ENCODE data around the gene MUCL3. TPM values are rescaled to one million over a fixed set of nuclear protein-coding genes. Genes with fewer than 3 reads are reported as not detected.
"Not testable (repeated sequence)": the region's sequence is repeated elsewhere in the genome, so short reads cannot be mapped to it uniquely, and the experiment has no call there.

Gene MUCL3
- total RNA-seq, 3 donors from 2014 or later, result 0.07 TPM; not detected in 2

DNA sequence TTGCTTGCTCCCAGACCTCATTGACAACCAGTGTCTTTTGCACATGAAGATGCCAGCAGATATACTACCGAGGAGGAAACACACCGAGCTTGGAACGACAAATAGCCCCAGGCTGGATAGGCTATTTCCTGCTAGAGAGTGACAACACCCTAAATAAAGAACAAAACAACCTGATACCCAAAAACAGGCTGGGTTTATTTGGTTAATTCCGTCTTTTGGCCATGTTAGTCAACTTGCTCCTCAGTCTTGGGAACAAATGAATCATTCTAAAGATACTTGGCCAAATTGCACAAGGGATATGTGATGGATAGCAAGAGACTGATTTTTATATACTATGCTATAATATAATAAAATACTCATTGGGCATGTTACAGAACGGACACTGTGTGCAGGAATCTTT is 58.0 kb downstream of the MUCL3 start:
- ATAC-seq (no peak), DNase-seq (no peak)
- Histone ChIP-seq H3K4me1 (ENCODE audit: low read depth) (no peaks in the 10 kb centered on the region), H3K4me3 (no peak overlapping the region), H3K9me3 (no peaks in the 10 kb centered on the region), H3K36me3 (ENCODE audit: low read depth) (no peaks in the 10 kb centered on the region)
- TF ChIP-seq, protein P1, sequence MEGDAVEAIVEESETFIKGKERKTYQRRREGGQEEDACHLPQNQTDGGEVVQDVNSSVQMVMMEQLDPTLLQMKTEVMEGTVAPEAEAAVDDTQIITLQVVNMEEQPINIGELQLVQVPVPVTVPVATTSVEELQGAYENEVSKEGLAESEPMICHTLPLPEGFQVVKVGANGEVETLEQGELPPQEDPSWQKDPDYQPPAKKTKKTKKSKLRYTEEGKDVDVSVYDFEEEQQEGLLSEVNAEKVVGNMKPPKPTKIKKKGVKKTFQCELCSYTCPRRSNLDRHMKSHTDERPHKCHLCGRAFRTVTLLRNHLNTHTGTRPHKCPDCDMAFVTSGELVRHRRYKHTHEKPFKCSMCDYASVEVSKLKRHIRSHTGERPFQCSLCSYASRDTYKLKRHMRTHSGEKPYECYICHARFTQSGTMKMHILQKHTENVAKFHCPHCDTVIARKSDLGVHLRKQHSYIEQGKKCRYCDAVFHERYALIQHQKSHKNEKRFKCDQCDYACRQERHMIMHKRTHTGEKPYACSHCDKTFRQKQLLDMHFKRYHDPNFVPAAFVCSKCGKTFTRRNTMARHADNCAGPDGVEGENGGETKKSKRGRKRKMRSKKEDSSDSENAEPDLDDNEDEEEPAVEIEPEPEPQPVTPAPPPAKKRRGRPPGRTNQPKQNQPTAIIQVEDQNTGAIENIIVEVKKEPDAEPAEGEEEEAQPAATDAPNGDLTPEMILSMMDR (IDR thresholded peaks at IDR 0.05), result no peak
- intact Hi-C loops (cut with DNase I, micrococcal nuclease), result no loop called here

DNA sequence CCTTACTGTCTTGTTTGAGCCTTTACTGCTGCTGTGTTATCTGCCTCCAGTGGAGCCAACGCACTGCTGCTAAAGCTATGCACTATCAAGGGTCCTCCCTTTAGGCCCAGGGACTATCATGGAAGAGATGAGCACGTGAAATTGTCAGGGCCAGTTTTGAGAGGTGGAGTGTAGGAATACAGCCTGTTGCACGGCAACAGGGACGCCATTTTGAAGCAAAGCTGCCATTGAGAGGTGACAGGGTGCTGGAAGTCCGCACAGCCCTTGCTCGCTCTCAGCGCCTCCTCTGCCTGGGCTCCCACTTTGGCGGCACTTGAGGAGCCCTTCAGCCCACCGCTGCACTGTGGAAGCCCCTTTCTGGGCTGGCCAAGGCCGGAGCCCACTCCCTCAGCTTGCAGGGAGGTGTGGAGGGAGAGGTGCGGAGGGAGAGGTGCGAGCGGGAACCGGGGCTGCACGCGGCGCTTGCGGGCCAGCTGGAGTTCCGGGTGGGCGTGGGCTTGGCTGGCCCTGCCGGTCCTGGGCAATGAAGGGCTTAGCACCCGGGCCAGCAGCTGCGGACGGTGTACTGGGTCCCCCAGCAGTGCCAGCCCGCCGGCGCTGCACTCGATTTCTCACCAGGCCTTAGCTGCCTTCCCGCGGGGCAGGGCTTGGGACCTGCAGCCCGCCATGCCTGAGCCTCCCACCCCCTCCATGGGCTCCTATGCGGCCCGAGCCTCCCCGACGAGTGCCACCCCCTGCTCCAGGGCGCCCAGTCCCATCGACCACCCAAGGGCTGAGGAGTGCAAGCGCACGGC is 59.5 kb downstream of the MUCL3 start:
- intact Hi-C loops (cut with DNase I, micrococcal nuclease); H3K36me3 ChIP-seq (ENCODE audit: low read depth); H3K4me1 ChIP-seq (ENCODE audit: low read depth); H3K9me3 ChIP-seq; DNase-seq; ATAC-seq; H3K4me3 ChIP-seq: not testable (repeated sequence)

DNA sequence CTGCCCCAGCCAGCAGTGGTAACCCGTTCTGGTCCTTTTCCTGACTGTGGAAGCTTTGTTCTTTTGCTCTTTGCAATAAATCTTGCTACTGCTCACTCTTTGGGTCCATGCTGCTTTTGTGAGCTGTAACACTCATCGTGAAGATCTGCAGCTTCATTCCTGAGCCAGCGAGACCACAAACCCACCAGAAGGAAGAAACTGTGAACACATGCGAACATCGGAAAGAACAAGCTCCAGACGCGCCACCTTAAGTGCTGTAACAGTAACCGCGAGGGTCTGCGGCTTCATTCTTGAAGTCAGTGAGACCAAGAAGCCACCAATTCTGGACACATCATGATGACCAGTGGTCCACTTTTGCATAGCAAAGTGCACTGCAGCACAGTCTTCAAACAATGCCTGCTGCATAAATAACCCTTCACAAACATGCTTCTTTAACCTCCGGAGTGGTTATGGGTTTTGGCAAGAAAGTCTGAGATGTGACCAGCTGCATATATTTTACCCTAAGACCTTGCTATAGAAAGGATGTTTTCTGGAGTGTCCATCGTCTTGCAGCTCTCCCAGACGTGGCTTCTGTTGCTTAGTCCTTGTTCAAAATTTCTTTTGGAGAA is 60.6 kb downstream of the MUCL3 start:
- DNase-seq, result no peak
- H3K9me3 ChIP-seq, result no peaks in the 10 kb centered on the region
- no peak overlapping the region for H3K4me3 ChIP-seq
- intact Hi-C loops (cut with DNase I, micrococcal nuclease), result no loop called here
- no peaks in the 10 kb centered on the region for H3K4me1 ChIP-seq (ENCODE audit: low read depth)
- H3K36me3 ChIP-seq (ENCODE audit: low read depth), result no peaks in the 10 kb centered on the region
- TF ChIP-seq, protein P1 (IDR thresholded peaks at IDR 0.05), result no peak
- no peak for ATAC-seq

DNA sequence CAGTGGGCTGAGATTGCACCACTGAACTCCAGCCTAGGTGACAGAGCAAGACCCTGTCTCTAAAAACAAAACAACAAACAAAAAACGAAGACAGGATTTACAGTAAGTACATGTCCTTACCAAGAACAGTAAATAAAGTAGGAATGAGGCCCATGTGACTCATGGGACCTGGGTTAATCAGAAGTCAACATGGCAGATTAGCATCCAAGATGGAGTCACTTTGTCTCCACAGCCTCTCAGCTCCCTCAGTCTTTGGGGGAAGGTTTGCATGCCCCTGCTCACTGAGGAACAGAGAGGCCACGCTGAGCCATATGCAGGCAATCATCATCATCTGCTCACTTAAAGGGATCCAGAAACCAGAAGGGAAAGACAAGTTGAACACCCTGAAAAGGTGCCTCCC is 61.7 kb downstream of the MUCL3 start:
- intact Hi-C loops (cut with DNase I, micrococcal nuclease), result no loop called here
- ATAC-seq, result no peak
- TF ChIP-seq, protein P1 (IDR thresholded peaks at IDR 0.05), result no peak

More for the DNA sequence above, 61.7 kb downstream of the MUCL3 start:
- Histone ChIP-seq H3K4me1 (ENCODE audit: low read depth) (no peaks in the 10 kb centered on the region), H3K9me3 (no peaks in the 10 kb centered on the region), H3K36me3 (ENCODE audit: low read depth) (no peaks in the 10 kb centered on the region), H3K4me3 (no peak overlapping the region)
- DNase-seq, result no peak

Other genes starting within 250 kb of the MUCL3 start
- 10 to 100 TPM in 1 of 3 donors, 1 to 10 TPM in 2; 4.3 to 10.2 (median 6.1) TPM for gene NRM, start 250.0 kb upstream of the MUCL3 start, total RNA-seq
- 10 to 100 TPM; 15.2 to 34.3 (median 29.5) TPM for gene MDC1, start 223.7 kb upstream of the MUCL3 start, total RNA-seq
- 100 to 1,000 TPM; 113 to 328 (median 307) TPM for gene TUBB, start 220.6 kb upstream of the MUCL3 start, total RNA-seq
- 100 to 1,000 TPM; 133 to 175 (median 152) TPM for gene FLOT1, start 198.3 kb upstream of the MUCL3 start, total RNA-seq
- 100 to 1,000 TPM in 1 of 3 donors, 10 to 100 TPM in 2; 64.0 to 183 (median 67.6) TPM for gene IER3, start 196.4 kb upstream of the MUCL3 start, total RNA-seq
- gene DDR1, start 56.5 kb upstream of the MUCL3 start, total RNA-seq, result 100 to 1,000 TPM; 145 to 336 (median 271) TPM
- gene GTF2H4, start 32.8 kb upstream of the MUCL3 start, total RNA-seq, result 10 to 100 TPM; 17.0 to 25.3 (median 25.0) TPM
- gene VARS2, start 26.7 kb upstream of the MUCL3 start, total RNA-seq, result 10 to 100 TPM; 20.9 to 27.6 (median 27.3) TPM
- gene SFTA2, start 8.8 kb upstream of the MUCL3 start, total RNA-seq, result not detected
- under 1 TPM in 1 of 3 donors, not detected in 2; 0.12 TPM for gene MUC21, start 42.7 kb downstream of the MUCL3 start, total RNA-seq
- gene MUC22, start 69.5 kb downstream of the MUCL3 start, total RNA-seq, result not detected
- gene C6orf15, start 171.6 kb downstream of the MUCL3 start, total RNA-seq, result not detected
- gene PSORS1C1, start 173.8 kb downstream of the MUCL3 start, total RNA-seq, result 10 to 100 TPM in 1 of 3 donors, 1 to 10 TPM in 2; 2.4 to 11.1 (median 4.6) TPM
- gene CDSN, start 179.5 kb downstream of the MUCL3 start, total RNA-seq, result not detected
- gene PSORS1C2, start 198.1 kb downstream of the MUCL3 start, total RNA-seq, result not detected
- gene CCHCR1, start 216.8 kb downstream of the MUCL3 start, total RNA-seq, result 10 to 100 TPM; 25.7 to 53.3 (median 43.4) TPM
- 10 to 100 TPM in 1 of 3 donors, 1 to 10 TPM in 2; 5.3 to 13.2 (median 7.3) TPM for gene TCF19, start 217.6 kb downstream of the MUCL3 start, total RNA-seq
- 1 to 10 TPM; 2.1 to 5.8 (median 3.4) TPM for gene POU5F1, start 229.7 kb downstream of the MUCL3 start, total RNA-seq